Measurements from ENCODE around the gene UNC93A.
"Not testable (repeated sequence)": the region's sequence is repeated elsewhere in the genome, so short reads cannot be mapped to it uniquely, and the experiment has no call there.

Gene UNC93A

DNA sequence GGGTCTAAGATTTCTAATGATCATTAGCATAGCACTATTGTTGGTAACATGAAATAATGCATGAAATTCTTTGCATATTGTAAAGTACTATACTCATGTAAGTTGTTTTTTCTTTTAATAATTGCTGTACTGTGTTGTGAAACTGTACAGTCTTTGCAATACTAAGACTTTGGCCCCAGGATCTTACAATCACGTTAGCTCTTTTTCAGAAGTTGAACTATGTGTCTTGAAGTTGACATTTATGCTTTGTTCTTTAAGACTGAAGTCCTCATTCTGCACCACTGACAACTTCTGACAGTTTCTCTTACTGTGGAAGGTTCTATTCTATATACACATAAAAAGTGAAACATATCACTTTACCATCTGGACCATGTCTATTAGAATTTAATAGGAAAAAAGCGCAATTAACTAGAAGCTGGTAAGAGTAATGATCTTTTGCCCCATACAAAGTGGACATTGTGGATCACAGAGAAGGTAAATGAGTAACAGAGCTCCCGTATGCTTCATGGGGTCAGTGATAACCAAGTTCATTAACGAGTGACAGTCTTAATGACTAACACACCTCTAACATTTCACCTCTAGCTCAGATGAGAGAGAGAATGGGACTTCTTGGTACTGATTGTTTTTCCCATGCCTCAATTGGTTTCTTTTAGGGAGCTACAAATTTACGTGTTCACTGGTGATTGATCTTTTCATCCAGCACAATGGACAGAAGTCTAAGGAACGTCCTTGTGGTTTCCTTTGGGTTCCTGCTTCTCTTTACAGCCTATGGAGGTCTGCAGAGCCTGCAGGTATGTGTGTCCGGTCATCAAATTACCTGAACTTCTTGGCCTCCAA, at the start of gene UNC93A:
Gene UNC93A (plus strand): TSS at position 530 of the 837 bp plus-strand sequence. CDS start 175 bp downstream, at position 705.
- no peak for DNase-seq

DNA sequence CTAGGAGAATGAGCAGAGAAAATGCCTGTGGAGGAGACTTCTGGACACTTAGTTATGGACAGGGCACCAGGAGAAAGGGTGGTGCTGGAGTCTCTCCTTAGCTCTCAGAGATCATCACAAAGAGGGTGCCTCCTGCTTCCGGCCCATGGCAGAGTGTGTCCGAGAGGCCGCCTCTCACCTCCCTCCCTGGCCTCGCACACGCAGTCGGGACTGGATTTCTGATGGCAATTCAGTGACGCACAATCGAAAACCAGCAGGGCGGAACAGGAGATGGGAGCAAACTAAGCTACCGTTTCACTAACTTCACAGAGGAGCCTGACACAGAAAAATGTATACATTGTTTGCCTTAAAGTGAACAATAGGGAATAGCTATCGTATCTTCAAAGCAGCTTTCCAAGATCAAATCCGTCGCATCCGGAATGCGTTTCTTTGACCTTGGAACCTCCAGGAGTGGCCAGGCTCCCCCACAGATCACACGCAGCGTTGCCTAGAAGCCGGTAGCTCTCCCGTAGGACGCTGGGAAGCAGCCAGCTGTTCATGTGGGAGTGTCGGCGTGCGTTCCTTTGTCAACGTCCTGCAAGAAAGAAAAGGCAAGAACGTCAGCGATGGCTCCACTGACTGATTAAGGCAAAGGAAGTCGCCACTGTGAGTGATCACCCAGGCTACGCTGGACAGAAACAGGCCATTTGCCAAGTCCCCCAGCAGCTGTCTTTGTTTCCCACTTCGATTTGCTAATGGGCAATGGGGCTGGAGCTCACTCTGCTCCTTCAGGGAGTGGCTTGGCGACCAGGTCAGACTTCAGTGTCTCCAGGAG, 49.6 kb upstream of the UNC93A start:
- not testable (repeated sequence) for DNase-seq

DNA sequence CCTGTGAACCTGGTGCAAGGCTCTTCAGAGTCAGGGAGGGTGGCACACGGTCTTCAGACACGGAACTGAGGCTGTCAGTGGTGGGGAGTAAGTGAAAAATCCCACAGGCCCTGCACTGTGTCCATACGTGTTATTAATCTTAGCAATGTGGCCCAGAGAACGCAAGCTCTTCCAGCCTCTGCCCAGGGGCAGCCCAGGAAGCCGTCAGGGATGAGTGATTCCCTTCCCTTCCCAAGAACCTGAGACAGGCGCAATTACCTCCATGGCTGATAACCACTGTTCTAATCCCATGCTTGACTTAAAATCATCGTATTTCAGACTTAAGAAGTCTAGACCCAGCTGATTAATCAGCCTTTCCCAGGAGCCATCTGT, 49.0 kb upstream of the UNC93A start:
- not testable (repeated sequence) for DNase-seq

DNA sequence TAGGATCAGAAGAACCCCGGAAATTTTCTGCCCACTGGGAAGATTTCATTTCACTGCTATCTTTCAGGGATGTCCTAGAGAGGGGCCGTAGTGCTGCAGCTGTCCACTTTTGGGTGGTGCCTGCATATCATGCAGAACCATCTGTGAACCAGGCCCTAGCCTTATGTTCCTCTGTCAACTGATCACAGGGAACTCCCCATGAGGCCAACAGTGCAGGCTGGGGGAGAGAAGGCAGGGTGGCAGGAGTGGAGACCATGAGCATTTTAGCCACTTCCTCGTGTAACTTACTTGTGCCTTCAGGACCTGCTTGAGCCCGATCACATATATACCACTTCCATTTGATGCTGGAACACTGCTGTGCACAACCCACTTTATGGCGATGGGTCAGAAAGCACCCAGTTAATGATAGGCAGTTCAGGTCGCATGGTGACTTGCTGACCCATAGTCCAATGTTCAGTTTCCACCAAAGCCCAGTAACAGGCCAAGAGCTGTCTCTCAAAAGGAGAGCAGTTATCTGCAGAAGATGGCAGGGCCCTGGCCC, 48.5 kb upstream of the UNC93A start:
- DNase-seq = not testable (repeated sequence)

DNA sequence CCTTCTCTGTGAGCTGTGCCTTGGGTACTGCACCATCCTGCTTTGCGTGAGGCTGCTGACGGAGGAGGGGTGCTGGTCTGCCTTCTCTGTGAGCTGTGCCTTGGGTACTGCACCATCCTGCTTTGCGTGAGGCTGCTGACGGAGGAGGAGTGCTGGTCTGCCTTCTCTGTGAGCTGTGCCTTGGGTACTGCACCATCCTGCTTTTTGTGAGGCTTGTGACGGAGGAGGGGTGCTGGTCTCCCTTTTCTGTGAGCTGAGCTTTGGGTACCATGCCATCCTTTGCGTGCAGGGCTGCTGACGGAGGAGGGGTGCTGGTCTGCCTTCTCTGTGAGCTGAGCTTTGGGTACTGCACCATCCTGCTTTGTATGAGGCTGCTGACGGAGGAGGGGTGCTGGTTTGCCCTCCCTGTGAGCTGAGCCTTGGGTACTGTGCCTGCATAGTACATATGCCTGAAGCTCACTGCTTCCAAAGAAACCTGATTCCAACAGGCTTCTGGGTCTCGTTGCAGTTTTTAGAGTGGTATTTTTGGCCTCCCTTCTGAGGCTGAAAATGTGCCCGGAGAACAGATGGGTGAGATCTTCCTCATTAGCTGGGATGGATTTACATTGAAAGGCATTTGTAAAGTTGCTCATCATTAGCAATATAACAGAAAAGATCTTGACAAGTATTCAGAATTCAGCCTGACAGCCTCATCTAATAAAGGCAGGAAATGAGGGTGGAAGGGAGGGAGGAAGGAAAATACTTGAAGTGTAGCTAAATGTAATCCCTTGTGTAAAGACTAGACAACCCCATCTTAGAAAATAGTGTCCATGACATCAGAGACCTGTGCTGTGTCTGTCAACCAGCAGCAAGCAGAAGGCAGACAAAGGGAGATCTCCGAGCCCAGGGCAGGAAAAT, 46.8 kb upstream of the UNC93A start:
- no peak for DNase-seq

DNA sequence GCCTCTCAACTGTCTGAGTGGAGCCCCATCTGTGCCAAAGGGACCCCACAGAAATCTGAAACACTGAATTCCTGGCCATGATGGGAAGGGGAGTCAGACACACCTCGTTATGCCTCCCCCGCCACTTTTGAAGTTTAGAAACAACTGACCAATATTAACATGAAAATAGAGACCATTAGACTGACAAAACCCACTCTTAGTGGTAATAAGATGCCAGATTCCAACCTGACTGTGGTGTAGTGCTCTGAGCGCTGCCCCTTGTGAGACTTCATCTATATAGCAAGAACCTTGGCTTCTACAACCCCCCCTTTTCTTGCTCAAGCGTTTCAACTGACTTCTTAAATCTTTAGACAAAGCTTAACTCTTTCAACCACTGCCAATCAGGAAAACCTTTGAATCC, 46.1 kb upstream of the UNC93A start:
- no peak for DNase-seq

DNA sequence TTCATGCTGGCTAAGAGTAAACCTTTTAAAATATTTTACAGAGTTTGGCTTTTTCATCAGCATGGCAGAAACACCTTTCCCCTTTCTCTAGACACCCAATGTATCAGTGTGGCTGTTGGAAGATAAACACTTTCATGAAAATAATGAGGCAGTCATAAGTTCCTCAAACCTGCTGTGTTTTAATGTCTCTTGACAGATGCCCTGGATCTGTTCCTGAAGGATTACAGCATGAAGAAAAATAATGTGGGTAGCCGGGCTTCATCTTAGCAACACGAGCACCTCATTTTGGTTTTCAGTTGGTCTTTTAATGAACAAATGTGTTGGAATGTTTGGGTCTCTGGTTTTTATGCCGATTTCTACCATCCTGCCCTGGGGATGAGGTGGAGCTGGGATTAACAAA, 45.5 kb upstream of the UNC93A start:
- DNase-seq = no peak

DNA sequence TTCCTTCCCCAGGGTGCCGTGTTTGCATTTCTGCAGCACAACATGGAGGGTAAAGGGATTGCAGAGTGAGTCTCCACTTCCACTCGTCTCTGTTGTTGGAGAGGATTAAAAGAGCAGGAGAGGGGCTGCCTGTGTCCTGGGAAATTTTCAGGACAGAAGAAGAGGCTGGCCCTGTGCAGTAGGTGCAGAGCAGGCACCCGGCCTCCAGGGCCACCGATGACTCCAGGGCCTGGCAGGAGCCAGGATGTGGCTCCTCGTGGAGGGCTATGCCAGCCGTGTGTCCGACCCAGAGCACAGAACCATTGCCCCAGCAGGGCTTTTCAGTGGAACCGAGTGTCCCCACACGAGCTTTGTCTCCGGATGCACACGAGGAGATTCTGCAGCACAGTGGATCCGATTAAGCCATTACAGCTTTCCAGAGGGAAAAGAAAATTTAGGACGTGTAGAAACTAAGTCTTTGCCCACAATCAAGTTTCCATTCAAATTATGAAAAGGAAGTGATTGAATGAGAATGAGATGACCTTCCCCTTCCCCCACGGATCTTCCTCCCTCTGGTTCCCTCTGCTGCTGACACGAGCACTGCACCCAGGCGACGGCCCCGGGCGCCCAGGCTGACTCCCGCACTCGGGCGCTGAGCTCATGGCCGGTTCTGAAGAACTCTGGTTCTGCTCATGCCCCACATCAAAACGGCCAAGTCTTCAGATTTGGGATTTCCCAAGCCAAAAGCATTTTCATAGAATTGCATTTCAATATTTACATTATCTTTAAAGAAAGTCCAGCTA, 43.1 kb upstream of the UNC93A start:
- no peak for DNase-seq

DNA sequence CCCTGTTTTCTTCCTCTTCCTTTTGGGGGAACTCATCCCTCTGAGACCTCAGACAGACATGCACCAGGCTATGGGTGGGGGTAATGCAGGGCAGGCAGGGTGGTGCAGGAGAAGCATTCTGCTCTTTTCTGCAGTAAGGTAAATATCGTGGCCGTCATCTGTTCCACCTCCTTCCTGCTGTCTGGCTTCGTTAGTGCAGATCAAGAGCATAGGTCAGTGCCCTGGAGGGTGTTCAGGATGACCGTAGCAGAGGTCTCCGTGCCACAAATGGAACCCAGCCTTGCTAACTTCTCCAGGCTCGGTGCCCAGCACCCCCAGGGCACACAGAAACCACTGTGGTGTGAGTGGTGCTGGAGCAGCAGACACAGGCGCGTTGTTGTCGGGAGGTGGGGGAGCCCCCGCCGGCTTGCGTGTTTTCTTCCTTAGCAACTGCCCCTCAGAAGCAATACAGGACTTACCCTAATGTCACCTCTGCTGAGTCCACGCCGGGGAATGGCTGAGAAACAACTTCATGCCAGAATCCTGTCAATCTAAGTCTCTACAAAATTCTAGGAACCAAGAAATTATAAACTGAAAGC, 42.1 kb upstream of the UNC93A start:
- DNase-seq = not testable (repeated sequence)

DNA sequence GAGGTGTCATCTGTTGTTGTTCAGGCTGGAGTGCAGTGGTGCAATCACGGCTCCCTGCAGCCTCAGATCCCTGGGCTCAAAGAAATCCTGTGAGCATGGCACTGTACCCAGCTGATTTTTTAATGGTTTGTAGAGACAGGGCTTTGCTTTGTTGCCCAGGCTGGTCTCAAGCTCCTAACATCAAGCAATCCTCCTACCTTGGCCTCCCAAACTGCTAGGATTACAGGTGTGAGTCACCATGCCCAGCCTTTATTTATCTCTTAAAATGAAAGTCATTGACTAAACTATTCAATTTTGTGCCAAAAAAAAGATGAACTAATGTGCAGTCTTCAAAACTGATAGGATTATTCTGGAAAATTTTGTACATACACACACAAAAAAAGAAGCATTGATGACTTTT, 38.8 kb upstream of the UNC93A start:
- DNase-seq = no peak

DNA sequence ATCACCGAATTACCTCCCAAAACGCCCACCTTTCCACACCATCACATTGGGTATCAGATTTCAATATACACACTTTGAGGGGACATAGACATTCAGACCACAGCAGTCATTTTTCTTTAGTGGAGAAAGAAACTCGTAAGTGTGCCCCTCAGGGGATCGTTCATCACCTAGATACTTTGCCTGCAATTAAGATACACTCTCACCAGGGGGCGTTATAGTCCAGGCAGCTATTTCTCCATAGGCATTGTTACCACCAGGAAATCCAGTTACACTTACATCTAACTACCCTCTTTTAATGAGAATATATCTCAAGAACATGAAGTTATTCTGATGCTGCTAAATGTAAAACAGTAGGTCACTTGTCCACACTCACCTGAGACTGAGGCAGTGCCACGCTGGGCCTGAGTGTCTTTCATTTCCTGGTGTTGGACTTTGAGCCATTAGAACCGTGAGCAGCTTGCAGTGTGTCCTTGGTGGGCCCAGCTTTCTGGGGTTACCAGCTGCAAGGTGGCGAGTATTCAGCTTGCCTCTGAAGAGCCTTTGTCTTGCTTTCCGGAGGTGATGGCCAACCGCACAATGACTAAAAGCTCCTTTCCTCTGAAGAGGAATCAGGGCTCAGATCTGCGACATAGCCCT, 35.1 kb upstream of the UNC93A start:
- DNase-seq = no peak

DNA sequence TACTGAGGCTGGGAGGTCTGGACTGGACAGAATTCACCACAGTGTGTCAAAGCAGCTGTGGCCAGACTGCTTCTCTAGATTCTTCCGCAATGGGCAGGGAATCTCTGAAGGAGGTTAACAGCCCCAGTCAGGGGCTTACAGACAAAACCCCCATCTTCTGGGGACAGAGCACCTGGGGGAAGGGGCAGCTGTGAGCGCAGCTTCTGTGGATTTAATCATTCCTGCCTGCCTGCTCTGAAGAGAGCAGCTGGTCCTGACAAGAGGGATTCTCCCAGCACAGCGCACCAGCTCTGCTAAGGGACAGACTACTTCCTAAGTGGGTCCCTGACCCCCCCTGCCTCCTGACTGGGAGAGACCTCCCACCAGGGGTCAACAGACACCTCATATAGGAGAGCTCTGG, 32.5 kb upstream of the UNC93A start:
- no peak for DNase-seq

DNA sequence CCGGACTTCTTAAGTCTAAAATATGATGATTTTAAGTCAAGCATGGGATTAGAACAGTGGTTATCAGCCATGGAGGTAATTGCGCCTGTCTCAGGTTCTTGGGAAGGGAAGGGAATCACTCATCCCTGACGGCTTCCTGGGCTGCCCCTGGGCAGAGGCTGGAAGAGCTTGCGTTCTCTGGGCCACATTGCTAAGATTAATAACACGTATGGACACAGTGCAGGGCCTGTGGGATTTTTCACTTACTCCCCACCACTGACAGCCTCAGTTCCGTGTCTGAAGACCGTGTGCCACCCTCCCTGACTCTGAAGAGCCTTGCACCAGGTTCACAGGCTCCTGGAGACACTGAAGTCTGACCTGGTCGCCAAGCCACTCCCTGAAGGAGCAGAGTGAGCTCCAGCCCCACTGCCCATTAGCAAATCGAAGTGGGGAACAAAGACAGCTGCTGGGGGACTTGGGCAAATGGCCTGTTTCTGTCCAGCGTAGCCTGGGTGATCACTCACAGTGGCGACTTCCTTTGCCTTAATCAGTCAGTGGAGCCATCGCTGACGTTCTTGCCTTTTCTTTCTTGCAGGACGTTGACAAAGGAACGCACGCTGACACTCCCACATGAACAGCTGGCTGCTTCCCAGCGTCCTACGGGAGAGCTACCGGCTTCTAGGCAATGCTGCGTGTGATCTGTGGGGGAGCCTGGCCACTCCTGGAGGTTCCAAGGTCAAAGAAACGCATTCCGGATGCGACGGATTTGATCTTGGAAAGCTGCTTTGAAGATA, 24.9 kb upstream of the UNC93A start:
- not testable (repeated sequence) for DNase-seq

DNA sequence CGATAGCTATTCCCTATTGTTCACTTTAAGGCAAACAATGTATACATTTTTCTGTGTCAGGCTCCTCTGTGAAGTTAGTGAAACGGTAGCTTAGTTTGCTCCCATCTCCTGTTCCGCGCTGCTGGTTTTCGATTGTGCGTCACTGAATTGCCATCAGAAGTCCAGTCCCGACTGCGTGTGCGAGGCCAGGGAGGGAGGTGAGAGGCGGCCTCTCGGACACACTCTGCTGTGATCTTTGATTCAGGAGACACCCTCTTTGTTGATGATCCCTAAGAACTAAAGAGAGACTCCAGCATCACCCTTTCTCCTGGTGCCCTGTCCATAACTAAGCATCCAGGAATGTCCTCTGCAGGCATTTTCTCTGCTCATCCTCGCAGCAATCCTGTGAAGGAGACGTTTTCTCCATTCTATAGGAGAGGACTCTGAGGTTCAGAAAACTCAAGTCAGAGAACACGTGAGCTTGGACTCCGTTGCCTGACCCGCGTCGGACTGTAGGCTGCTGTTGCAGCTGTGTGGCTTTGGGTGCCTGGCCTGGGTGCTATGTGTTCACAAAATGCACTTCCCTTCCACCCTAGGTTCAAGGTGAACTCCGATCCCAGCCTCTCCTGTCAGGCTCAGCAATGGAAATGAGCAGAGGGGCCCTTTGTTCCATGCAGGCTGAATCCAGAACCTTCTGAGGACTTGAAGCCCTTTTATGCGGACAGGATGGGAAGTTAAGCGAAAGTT, 24.1 kb upstream of the UNC93A start:
- no peak for DNase-seq

DNA sequence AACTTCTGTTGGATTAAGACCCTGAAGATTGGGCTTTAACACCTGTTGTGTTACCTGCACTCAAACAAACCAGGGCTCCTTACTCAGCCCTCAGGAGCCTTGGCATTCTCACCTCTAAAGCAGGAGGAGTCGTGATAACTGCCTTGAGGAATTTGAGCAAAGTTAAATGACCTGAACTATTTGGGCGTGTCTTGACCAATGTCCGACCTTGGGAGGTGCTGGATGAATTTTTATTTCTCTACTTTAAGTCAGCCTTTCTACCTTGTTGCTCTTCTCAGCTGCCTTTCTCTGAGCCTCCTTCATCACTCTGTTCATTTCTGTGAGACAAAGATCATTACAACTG, 23.6 kb upstream of the UNC93A start:
- not testable (repeated sequence) for DNase-seq

DNA sequence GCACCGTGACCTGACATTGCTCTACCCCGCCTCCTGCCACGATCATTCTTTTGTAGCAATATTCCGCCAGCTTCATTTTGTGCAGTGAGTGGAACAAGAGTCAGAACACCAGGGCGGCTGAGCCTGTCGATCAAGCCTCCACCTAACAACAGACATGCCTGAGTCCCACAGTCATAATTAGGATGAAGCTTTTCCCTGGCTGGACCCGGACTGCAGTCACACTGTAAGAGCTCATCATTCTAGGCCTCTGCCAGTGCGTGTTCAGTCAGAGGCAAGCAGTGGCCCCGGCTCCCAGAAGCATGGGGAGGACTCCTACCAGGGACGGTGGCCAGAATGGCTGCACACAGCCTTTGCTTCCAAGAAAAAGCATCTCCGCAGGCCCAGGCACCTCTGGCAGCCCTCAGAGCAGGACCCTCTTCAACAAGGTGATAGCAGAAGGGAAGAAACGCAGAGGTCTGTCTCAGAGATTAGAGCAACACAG, 23.2 kb upstream of the UNC93A start:
- DNase-seq = no peak

DNA sequence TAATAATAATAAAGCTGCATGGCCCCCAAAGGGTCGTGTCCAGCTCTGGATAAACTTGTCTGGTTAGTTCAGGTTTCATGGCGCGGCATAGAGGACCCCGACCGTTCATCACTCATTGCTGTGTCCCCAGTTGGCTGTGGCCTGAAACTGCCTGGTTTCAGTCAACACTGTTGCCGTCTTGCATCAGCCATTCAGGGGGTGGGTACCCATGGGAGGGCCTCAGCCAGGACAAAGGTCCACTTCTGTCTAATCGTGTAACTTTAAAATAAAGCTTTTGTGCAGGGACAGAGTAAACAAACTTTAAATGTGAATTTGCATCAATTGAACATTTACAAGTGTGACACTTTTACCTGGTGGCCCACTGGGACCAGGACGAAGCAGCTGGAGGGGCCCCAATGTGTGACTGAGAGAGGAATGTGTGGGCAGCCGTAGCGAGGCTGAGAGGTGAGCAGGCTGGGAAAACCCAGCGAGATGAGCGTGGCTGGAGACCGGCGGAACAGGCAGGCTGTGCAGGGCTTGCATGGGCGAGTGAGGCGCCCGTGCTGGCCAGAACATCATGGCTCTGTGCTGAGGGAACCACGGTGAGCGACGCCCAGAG, 22.3 kb upstream of the UNC93A start:
- no peak for DNase-seq

DNA sequence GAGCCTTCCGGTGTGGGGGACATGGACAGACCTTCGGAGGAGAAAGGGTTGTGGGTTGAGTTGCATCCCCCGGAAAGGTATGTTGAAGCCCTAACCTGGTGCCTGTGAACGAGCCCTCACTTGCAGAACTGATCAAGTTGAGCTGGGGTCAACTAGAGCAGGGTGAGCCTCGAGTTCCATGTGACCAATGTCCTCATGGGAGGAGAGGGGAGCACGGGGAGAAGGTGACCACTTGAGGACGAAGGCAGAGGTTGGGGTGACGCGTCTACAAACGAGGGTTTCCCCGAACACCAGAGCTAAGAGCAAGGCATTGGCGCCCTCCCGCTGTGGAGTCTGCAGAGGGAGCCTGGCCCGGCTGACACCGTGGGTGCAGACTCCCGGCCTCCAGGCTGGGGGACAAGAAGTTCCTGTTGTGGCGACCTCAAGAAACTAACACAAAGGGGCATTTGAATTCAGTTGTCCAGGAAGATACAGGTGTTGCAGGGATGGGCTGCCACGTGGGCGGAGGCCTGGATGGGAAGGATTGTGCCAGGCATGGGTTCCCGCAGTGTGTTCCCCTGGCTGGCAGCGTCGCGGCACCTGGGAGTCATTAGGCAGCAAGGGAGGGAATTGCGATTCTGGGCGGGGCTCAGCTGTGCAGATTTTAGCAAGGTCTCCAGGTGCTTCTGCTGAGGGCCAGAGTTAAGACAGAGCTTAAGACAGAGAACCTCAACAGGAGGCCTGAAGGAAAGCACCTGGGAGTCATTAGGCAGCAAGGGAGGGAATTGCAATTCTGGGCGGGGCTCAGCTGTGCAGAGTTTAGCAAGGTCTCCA, 20.4 kb upstream of the UNC93A start:
- no peak for DNase-seq

Measured in stimulated activated CD4-positive, alpha-beta T cell treated with anti-CD3 and anti-CD28 coated beads, Interleukin-12 subunit alpha, Interleukin-12 subunit beta, amount 100 ng/mL, for 4 hours (primary cell).